ENCODE results near the gene TNS1.

The TNS1 gene

GRCh38 chr2:217802876-217803652 is 199.7 kb downstream of the TNS1 start:
- Histone ChIP-seq H3K9me3 (ENCODE audit: low read depth, low read length) (no peaks in the 10 kb centered on the region), H3K4me3 (no peak overlapping the region), H3K36me3 (ENCODE audit: insufficient read depth, low read length) (peaks cover 27% of the 10 kb centered on the region), H3K9ac (ENCODE audit: insufficient read length) (no peak overlapping the region), H3K27ac (no peak overlapping the region)
- no peak for DNase-seq (ENCODE audit: low read depth, low spot score)
- TF ChIP-seq EZH2 (IDR thresholded peaks at IDR 0.05) (no peak), POLR2AphosphoS5 (IDR thresholded peaks at IDR 0.05; ENCODE audit: borderline replicate concordance, low read depth, low read length) (no peak), FOXP2 (optimal IDR thresholded peaks at IDR 0.05; ENCODE audit: control extremely low read depth, extremely low read length, insufficient read depth) (no peak)

GRCh38 chr2:217802266-217802665 is 200.5 kb downstream of the TNS1 start:
- Histone ChIP-seq H3K27ac (no peak overlapping the region), H3K36me3 (ENCODE audit: insufficient read depth, low read length) (peaks cover 20% of the 10 kb centered on the region), H3K9me3 (ENCODE audit: low read depth, low read length) (no peaks in the 10 kb centered on the region), H3K9ac (ENCODE audit: insufficient read length) (no peak overlapping the region), H3K4me3 (no peak overlapping the region)
- DNase-seq (ENCODE audit: low read depth, low spot score) = no peak
- TF ChIP-seq EZH2 (IDR thresholded peaks at IDR 0.05) (no peak), FOXP2 (optimal IDR thresholded peaks at IDR 0.05; ENCODE audit: control extremely low read depth, extremely low read length, insufficient read depth) (no peak), POLR2AphosphoS5 (IDR thresholded peaks at IDR 0.05; ENCODE audit: borderline replicate concordance, low read depth, low read length) (no peak)

- H3K27ac ChIP-seq = no peak overlapping the region
- H3K36me3 ChIP-seq (ENCODE audit: insufficient read depth, low read length) = peaks cover 14% of the 10 kb centered on the region; the same call in 1 of the 2 replicates
- H3K9ac ChIP-seq (ENCODE audit: insufficient read length) = no peak overlapping the region
- no peak for DNase-seq (ENCODE audit: low read depth, low spot score)
- no peaks in the 10 kb centered on the region for H3K9me3 ChIP-seq (ENCODE audit: low read depth, low read length)
- H3K4me3 ChIP-seq = no peak overlapping the region
- TF ChIP-seq POLR2AphosphoS5 (IDR thresholded peaks at IDR 0.05; ENCODE audit: borderline replicate concordance, low read depth, low read length) = no peak
- no peak for TF ChIP-seq EZH2 (IDR thresholded peaks at IDR 0.05)
- no peak for TF ChIP-seq FOXP2 (optimal IDR thresholded peaks at IDR 0.05; ENCODE audit: control extremely low read depth, extremely low read length, insufficient read depth)
Observed at GRCh38 chr2:217801711-217802110, 201.1 kb downstream of the TNS1 start.

GRCh38 chr2:217801115-217801531 is 201.7 kb downstream of the TNS1 start:
- TF ChIP-seq EZH2 (IDR thresholded peaks at IDR 0.05) (no peak), FOXP2 (optimal IDR thresholded peaks at IDR 0.05; ENCODE audit: control extremely low read depth, extremely low read length, insufficient read depth) (no peak), POLR2AphosphoS5 (IDR thresholded peaks at IDR 0.05; ENCODE audit: borderline replicate concordance, low read depth, low read length) (no peak)
- no peak for DNase-seq (ENCODE audit: low read depth, low spot score)
- Histone ChIP-seq H3K27ac (no peak overlapping the region), H3K4me3 (no peak overlapping the region), H3K36me3 (ENCODE audit: insufficient read depth, low read length) (peaks cover 8% of the 10 kb centered on the region; the same call in 1 of the 2 replicates), H3K9ac (ENCODE audit: insufficient read length) (no peak overlapping the region), H3K9me3 (ENCODE audit: low read depth, low read length) (no peaks in the 10 kb centered on the region)

GRCh38 chr2:217800433-217801114 is 202.2 kb downstream of the TNS1 start:
- H3K9ac ChIP-seq (ENCODE audit: insufficient read length) = no peak overlapping the region
- no peak overlapping the region for H3K4me3 ChIP-seq
- H3K9me3 ChIP-seq (ENCODE audit: low read depth, low read length) = no peaks in the 10 kb centered on the region
- DNase-seq (ENCODE audit: low read depth, low spot score) = no peak
- TF ChIP-seq POLR2AphosphoS5 (IDR thresholded peaks at IDR 0.05; ENCODE audit: borderline replicate concordance, low read depth, low read length) (no peak; the same call in 1 of the 2 replicates), FOXP2 (optimal IDR thresholded peaks at IDR 0.05; ENCODE audit: control extremely low read depth, extremely low read length, insufficient read depth) (no peak), EZH2 (IDR thresholded peaks at IDR 0.05) (no peak)
- H3K27ac ChIP-seq = no peak overlapping the region
- peaks cover 6% of the 10 kb centered on the region; the same call in 1 of the 2 replicates for H3K36me3 ChIP-seq (ENCODE audit: insufficient read depth, low read length)

- H3K4me3 ChIP-seq = no peak overlapping the region
- no peaks in the 10 kb centered on the region for H3K9me3 ChIP-seq (ENCODE audit: low read depth, low read length)
- TF ChIP-seq FOXP2 (optimal IDR thresholded peaks at IDR 0.05; ENCODE audit: control extremely low read depth, extremely low read length, insufficient read depth) = no peak
- no peak for TF ChIP-seq POLR2AphosphoS5 (IDR thresholded peaks at IDR 0.05; ENCODE audit: borderline replicate concordance, low read depth, low read length)
- no peak for TF ChIP-seq EZH2 (IDR thresholded peaks at IDR 0.05)
- peaks cover 6% of the 10 kb centered on the region; the same call in 1 of the 2 replicates for H3K36me3 ChIP-seq (ENCODE audit: insufficient read depth, low read length)
- no peak overlapping the region for H3K9ac ChIP-seq (ENCODE audit: insufficient read length)
- no peak for DNase-seq (ENCODE audit: low read depth, low spot score)
- H3K27ac ChIP-seq = 0 out of 2 replicates have a peak overlapping the region, but pooled peaks have one; percentile 8
Observed at GRCh38 chr2:217799563-217800432, 203.0 kb downstream of the TNS1 start.

- Histone ChIP-seq H3K4me3 (no peak overlapping the region), H3K36me3 (ENCODE audit: insufficient read depth, low read length) (peaks cover 5% of the 10 kb centered on the region; the same call in 1 of the 2 replicates), H3K27ac (no peak overlapping the region), H3K9ac (ENCODE audit: insufficient read length) (no peak overlapping the region), H3K9me3 (ENCODE audit: low read depth, low read length) (no peaks in the 10 kb centered on the region)
- TF ChIP-seq EZH2 (IDR thresholded peaks at IDR 0.05) = no peak
- TF ChIP-seq FOXP2 (optimal IDR thresholded peaks at IDR 0.05; ENCODE audit: control extremely low read depth, extremely low read length, insufficient read depth) = no peak
- TF ChIP-seq POLR2AphosphoS5 (IDR thresholded peaks at IDR 0.05; ENCODE audit: borderline replicate concordance, low read depth, low read length) = no peak
- DNase-seq (ENCODE audit: low read depth, low spot score) = no peak
Observed at GRCh38 chr2:217798743-217799562, 203.8 kb downstream of the TNS1 start.

Data from SK-N-MC (cell line).